WERI-Rb-1 (cell line): ENCODE results near the gene LRIG2.
"Not testable (repeated sequence)": the region's sequence is repeated elsewhere in the genome, so short reads cannot be mapped to it uniquely, and the experiment has no call there.

ENCODE experiments used
- DNase-seq: peaks from one replicate; pipeline ENCODE4 v3.0.0-alpha.2; 2020
- H3K27ac ChIP-seq: fragments of 250-450 bp; sonication (Bioruptor Pico); 2 replicates; pipeline ENCODE4 v1.5.1; 2020; ENCODE audit warnings: mild to moderate bottlenecking, moderate library complexity
- H3K27me3 ChIP-seq: fragments of 250-450 bp; sonication (Bioruptor Pico); 2 replicates; pipeline ENCODE4 v1.5.1; 2021; ENCODE audit warnings: mild to moderate bottlenecking, low read depth, moderate library complexity; ENCODE audit not compliant: insufficient read depth, severe bottlenecking
- H3K36me3 ChIP-seq: fragments of 250-450 bp; sonication (Bioruptor Pico); 2 replicates; pipeline ENCODE4 v1.5.1; 2020; ENCODE audit warnings: mild to moderate bottlenecking, moderate library complexity
- H3K4me3 ChIP-seq: 2 replicates; pipeline ENCODE4 v1.5.1; 2011; ENCODE audit warnings: low read depth, mild to moderate bottlenecking, control low read depth, low read length
- H3K9me3 ChIP-seq: fragments of 250-450 bp; sonication (Bioruptor Pico); 2 replicates; pipeline ENCODE4 v1.5.1; 2021; ENCODE audit warnings: mild to moderate bottlenecking, moderate library complexity; ENCODE audit not compliant: severe bottlenecking
- CTCF ChIP-seq: IDR thresholded peaks from 2 replicates; pipeline ENCODE4 v1.5.1; 2011; ENCODE audit warnings: low read depth, mild to moderate bottlenecking, control low read depth, inconsistent platforms, low read length

Gene LRIG2

GRCh38 chr1:113074237-113074636 is 1.2 kb downstream of the LRIG2 start:
- H3K4me3 ChIP-seq, result peak overlapping the region; percentile 98; the same call in 1 of the 2 replicates
- H3K27me3 ChIP-seq, result no peaks in the 10 kb centered on the region
- DNase-seq, result no peak
- peaks cover 15% of the 10 kb centered on the region for H3K36me3 ChIP-seq
- no peak overlapping the region for H3K27ac ChIP-seq
- H3K9me3 ChIP-seq, result no peaks in the 10 kb centered on the region
- no peak for TF ChIP-seq CTCF

GRCh38 chr1:113077978-113078377 is 5.0 kb downstream of the LRIG2 start:
- H3K36me3 ChIP-seq, result peaks cover 26% of the 10 kb centered on the region
- not testable (repeated sequence) for H3K4me3 ChIP-seq, H3K27me3 ChIP-seq, H3K9me3 ChIP-seq, H3K27ac ChIP-seq, DNase-seq

- H3K9me3 ChIP-seq, result no peaks in the 10 kb centered on the region
- no peak overlapping the region for H3K4me3 ChIP-seq
- DNase-seq, result no peak
- H3K27ac ChIP-seq, result no peak overlapping the region
- no peaks in the 10 kb centered on the region for H3K27me3 ChIP-seq
- H3K36me3 ChIP-seq, result peaks cover 12% of the 10 kb centered on the region
- TF ChIP-seq CTCF, result no peak
Measured at GRCh38 chr1:113086541-113086940, 13.5 kb downstream of the LRIG2 start.

- TF ChIP-seq CTCF, result no peak
- Histone ChIP-seq H3K27ac (no peak overlapping the region), H3K4me3 (no peak overlapping the region), H3K27me3 (no peaks in the 10 kb centered on the region), H3K36me3 (peaks cover 17% of the 10 kb centered on the region), H3K9me3 (no peaks in the 10 kb centered on the region)
- no peak for DNase-seq
Measured at GRCh38 chr1:113088972-113089371, 16.0 kb downstream of the LRIG2 start.

- no peak for TF ChIP-seq CTCF
- Histone ChIP-seq H3K36me3 (peaks cover 26% of the 10 kb centered on the region), H3K4me3 (no peak overlapping the region), H3K27ac (no peak overlapping the region), H3K9me3 (no peaks in the 10 kb centered on the region), H3K27me3 (no peaks in the 10 kb centered on the region)
- DNase-seq, result no peak
Measured at GRCh38 chr1:113090051-113090450, 17.1 kb downstream of the LRIG2 start.

GRCh38 chr1:113091988-113092594 is 19.1 kb downstream of the LRIG2 start:
- Histone ChIP-seq H3K36me3 (peaks cover 39% of the 10 kb centered on the region), H3K27ac (no peak overlapping the region)
- TF ChIP-seq CTCF, result no peak

More at GRCh38 chr1:113091988-113092594, 19.1 kb downstream of the LRIG2 start:
- Histone ChIP-seq H3K4me3 (no peak overlapping the region), H3K27me3 (no peaks in the 10 kb centered on the region), H3K9me3 (no peaks in the 10 kb centered on the region)
- no peak for DNase-seq
